Stimulated activated naive CD4-positive, alpha-beta T cell treated with Interleukin-2 at 50 U/mL for 16 hours (primary cell): ENCODE results near the gene FHIT.

Experiments
- DNase-seq: peaks from one replicate; lab custom pipeline; 2025; lab: John Stamatoyannopoulos, UW

Gene FHIT

DNA sequence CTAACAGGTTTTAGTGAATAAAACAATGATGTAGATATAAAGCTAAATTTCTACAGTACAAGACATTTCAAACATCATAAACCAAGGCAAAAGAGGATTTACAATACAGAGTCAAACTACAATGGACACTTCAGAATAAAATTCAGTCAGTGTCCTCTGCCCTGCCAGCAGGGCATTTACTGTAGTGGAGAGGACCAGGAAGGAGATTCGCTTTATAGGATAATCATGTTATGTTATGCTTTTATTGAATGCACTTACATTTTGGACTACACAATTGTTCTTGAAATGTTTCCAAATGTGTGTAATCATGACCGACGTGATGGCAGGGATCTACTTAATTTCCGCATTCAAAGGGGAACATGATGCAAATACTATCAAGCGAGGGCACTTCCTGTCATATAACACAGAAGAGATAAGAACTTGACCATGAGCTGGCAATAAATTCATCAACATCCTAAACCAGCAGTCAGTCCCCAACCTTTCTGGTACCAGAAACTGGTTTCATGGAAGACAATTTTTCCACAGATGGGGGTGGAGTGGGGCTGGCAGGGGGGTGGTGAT lies 925.6 kb downstream of the FHIT start:
- DNase-seq = no peak

GRCh38 chr3:60323651-60324050 lies 927.6 kb downstream of the FHIT start:
- no peak for DNase-seq

- no peak for DNase-seq
Measured at GRCh38 chr3:60323180-60323579, 928.1 kb downstream of the FHIT start.

- DNase-seq = no peak
Measured at GRCh38 chr3:60322298-60322856, 928.9 kb downstream of the FHIT start.

DNA sequence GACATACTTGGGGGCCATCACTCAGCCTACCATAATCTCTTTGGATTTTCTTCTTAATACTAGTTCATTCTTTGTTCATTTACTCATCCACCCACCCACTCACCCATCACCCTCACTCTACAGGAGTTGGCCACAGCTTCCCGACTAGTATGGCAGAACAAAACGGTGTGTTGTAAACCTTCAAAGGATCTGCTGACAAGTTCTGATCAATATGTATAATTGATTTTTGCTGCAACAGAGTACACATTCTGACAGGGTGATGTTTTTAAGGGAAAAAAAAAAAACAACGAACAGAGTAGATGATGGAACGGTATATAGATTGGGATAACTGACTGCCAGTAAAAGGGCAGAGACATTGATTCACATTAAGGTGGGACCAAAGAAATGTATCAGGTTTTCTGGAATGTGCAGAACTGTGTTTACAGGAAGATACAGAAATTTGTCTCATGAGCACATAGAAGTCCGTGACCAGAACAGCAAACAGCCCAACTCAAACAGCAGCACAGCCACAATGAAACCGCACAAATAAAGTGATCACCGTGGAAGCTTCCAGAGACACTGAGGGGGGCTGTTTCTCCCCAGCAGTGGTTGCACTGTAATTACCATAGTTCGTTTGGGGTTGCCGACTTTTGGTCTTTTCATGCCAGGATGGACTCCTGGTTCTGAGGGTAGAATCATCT lies 931.9 kb downstream of the FHIT start:
- no peak for DNase-seq

DNA sequence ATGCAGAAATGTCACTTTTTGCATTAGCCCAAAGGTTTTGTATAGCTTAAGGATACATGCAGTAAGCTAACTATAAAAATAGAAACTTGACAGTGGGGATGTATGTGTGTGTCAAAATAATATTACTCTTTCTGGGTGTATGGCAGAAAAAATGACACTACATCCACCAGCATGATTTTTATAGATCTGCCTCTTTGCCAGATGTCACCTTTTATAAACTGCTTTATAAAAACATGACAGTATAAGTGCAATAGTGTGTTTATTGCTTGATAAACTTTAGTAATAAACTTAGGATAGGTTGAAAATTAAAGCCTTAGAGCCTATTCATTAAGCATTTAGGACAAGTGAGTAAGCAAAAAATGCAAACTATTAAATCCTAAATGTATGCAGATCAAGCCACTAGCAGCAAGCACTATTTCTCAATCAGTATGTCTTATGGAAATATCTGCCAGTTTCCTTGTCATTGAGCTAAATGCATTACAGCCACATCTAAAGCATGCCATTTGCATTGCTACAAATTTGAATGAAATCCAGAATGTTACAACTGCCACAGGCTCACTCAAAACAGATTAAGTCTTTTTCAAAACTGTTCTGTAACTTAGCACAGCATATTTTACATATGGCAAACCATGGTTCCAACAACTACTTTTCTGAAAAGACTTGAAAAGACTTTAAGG lies 935.0 kb downstream of the FHIT start:
- no peak for DNase-seq

DNA sequence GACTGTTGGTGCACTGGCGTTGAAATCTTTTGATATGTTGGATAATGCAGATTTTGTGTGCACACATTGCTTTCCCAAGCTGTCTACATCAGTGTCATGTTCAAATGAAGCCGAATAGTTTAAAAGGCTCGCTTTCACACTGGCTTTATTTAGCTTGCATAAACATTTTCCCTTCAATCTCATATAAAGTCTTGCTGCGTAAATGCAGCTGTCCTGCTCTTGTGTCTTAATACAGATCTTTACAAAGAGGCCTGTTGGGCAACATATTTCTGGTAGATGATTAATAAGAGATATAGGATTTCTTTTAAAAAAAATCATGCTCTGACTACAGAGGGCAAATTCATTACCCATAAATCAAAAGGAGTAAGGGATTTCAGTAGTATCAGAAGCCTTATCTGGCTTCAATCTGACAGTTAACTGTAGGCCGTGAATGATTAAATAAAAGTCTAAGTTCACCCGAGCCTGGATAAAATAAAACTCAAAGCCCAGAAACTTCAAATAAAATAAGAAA lies 937.2 kb downstream of the FHIT start:
- DNase-seq = no peak

- DNase-seq = no peak
Measured at GRCh38 chr3:60313231-60313798, 937.9 kb downstream of the FHIT start.

DNA sequence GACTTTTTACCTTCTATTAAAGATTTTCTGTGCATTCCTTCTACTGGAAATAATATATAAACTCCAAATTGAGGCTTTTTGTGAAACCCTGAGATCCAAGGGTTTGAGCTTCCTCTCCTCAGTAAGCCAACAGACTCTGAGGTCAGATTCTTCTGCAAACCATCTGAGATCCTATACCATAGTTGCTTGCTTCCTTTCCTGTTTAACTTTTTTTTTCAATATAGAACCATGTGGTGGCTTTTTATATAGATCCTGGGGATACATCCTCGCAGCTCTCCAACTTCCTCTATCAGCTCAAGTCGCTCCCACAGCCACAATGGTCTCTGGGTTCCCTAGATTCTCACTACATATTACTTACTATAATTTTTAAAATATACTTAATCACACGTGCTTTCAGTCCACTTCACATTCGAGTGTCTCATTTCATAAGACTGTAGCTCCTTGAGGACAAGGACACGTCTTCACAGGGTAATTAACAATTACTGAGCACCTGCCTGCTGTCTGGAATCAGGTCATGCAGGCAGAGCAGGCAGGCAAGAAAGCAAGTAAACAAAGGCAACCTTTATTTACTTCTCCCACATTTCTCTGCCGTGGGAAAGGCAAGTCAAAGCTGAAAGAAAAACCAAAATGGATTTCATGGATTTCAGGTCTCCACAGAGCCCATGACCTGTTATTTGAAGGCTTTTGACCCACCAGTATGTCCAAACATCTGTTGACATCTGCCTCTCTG lies 941.5 kb downstream of the FHIT start:
- no peak for DNase-seq

GRCh38 chr3:60308808-60309207 lies 942.4 kb downstream of the FHIT start:
- DNase-seq = no peak

DNA sequence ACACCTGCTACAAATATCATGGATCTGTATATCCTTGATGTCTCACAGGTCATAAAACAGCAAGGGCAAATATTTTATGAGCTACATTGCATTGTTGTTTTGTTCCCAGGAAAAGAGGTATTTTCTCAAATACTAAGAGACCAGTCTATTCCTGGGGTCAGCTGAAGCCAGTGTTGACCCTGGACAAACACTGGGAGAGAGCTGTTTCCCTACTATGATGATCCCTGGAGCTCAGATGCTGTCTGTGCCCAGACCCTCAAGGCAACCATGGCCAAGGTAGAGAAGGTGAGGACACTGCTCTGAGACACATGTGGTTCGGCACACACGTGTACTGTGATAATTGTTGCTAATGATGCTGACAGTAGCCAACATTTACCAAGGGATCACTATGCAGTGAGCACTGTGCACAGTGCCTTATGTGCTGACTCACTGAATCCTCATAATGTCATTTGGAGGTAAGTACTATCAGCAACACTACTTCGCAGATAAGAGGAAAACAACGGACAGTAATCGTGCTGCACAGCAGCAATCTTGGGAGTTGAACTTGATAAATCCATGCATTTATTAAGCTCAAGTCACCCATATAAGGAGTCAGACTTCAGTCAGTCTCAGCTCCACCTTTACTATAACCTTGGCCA lies 943.6 kb downstream of the FHIT start:
- no peak for DNase-seq

DNA sequence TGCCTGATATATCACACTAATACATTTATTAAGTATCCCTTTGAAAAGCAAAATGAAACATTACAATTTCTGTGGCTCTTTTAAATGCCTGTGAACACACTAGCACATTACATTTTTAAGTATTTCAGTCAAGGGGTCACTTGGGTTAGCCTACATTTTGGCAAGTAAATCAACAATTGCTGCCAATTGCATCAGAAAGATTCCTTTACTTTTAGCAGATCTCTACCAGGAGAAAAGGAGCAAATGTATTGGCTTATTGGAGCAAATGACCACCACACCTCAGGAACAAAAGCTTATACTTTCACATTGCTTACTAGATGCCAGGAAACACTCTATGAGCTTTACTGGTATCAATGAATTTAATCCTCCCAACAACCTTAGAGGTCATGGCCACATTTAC lies 947.1 kb downstream of the FHIT start:
- DNase-seq = no peak

- no peak for DNase-seq
Measured at GRCh38 chr3:60303160-60303559, 948.1 kb downstream of the FHIT start.

- DNase-seq = no peak
Measured at GRCh38 chr3:60301142-60301541, 950.1 kb downstream of the FHIT start.

DNA sequence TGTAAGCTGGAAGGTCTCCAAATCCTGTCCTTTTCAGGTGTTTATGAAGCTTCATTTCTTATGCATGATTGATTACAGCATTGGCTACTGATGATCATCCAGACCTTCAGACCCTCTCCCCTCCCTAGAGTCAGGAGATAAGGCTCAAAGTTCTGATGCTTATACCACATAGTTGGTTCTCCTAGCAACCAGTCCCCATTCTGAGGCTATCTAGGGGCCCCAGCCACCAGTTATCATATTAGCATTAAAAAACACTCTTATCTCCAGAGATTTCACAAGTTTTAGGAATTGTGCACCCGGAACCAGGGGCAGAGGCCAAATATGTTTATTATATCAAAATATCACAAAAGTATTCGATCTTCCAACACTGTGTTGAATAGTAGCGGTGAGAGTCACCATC lies 953.1 kb downstream of the FHIT start:
- no peak for DNase-seq

- no peak for DNase-seq
Measured at GRCh38 chr3:60294181-60294580, 957.1 kb downstream of the FHIT start.

- DNase-seq = no peak
Measured at GRCh38 chr3:60291115-60291514, 960.1 kb downstream of the FHIT start.

DNA sequence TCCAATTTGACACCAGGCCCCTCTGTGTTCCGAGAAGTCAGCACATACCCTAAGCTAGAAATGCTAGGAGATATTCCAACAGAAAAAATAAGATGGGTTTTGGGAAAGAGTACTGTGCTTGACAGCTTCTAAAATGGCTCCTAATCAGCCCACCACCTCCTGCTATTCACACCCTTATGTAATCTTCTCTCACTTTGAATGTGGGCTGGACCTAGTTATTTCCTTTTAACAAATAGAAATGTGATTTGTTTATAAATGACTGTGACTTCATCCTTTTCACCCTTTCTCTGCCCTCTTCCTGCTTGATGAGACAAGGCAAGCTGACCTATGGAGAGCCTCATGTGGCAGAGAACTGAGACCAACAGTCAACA lies 961.1 kb downstream of the FHIT start:
- no peak for DNase-seq

GRCh38 chr3:60289341-60290121 lies 961.7 kb downstream of the FHIT start:
- DNase-seq = no peak

GRCh38 chr3:60282866-60283265 lies 968.4 kb downstream of the FHIT start:
- DNase-seq = no peak

GRCh38 chr3:60281970-60282369 lies 969.3 kb downstream of the FHIT start:
- DNase-seq = no peak
